ENCODE measurements around the gene POLDIP3.
A peak's percentile ranks its signal among the peaks of the same experiment; 100 is the strongest.

POLDIP3 gene

GRCh38 chr22:42614312-42615091, at the start of gene POLDIP3:
TSS of gene POLDIP3 (minus strand) at chr22:42614883. CDS start at chr22:42614857, 26 bp downstream.
- peak; percentile 98 for DNase-seq (ENCODE audit: low read depth, low spot score)

- peak; percentile 65 for DNase-seq (ENCODE audit: low read depth, low spot score)
Observed at GRCh38 chr22:42661985-42662831, 47.5 kb upstream of the POLDIP3 start.

- DNase-seq (ENCODE audit: low read depth, low spot score): no peak
Observed at GRCh38 chr22:42656578-42656977, 41.9 kb upstream of the POLDIP3 start.

GRCh38 chr22:42655693-42656092, 41.0 kb upstream of the POLDIP3 start:
- no peak for DNase-seq (ENCODE audit: low read depth, low spot score)

- DNase-seq (ENCODE audit: low read depth, low spot score): no peak
Observed at GRCh38 chr22:42654436-42655073, 39.9 kb upstream of the POLDIP3 start.

GRCh38 chr22:42653999-42654398, 39.3 kb upstream of the POLDIP3 start:
- DNase-seq (ENCODE audit: low read depth, low spot score): no peak

GRCh38 chr22:42651134-42651533, 36.5 kb upstream of the POLDIP3 start:
- DNase-seq (ENCODE audit: low read depth, low spot score): no peak

GRCh38 chr22:42649246-42650099, 34.8 kb upstream of the POLDIP3 start, which contains the start of gene CYB5R3:
TSS of gene CYB5R3 (minus strand) at chr22:42649392. CDS start at chr22:42649315, 77 bp downstream.
- DNase-seq (ENCODE audit: low read depth, low spot score): peak; percentile 41

GRCh38 chr22:42648368-42649245, 33.9 kb upstream of the POLDIP3 start:
- no peak for DNase-seq (ENCODE audit: low read depth, low spot score)

- DNase-seq (ENCODE audit: low read depth, low spot score): no peak
Observed at GRCh38 chr22:42648017-42648367, 33.3 kb upstream of the POLDIP3 start.

GRCh38 chr22:42646569-42647525, 32.2 kb upstream of the POLDIP3 start:
- DNase-seq (ENCODE audit: low read depth, low spot score): no peak

- no peak for DNase-seq (ENCODE audit: low read depth, low spot score)
Observed at GRCh38 chr22:42645938-42646568, 31.4 kb upstream of the POLDIP3 start.

GRCh38 chr22:42645341-42645937, 30.8 kb upstream of the POLDIP3 start:
- no peak for DNase-seq (ENCODE audit: low read depth, low spot score)

GRCh38 chr22:42644422-42645340, 30.0 kb upstream of the POLDIP3 start:
- DNase-seq (ENCODE audit: low read depth, low spot score): no peak

- no peak for DNase-seq (ENCODE audit: low read depth, low spot score)
Observed at GRCh38 chr22:42643634-42644421, 29.1 kb upstream of the POLDIP3 start.

Measured in activated CD4-positive, CD25-positive, alpha-beta regulatory T cell treated with anti-CD3 and anti-CD28 coated beads, Interleukin-2, amount 50 U/mL, for 16 hours (primary cell).